Chondrocyte (in vitro differentiated cells): ENCODE data around the gene ADARB1. TPM values are rescaled to one million over a fixed set of nuclear protein-coding genes. Genes with fewer than 3 reads are reported as not detected.
"Not testable (repeated sequence)": the region's sequence is repeated elsewhere in the genome, so short reads cannot be mapped to it uniquely, and the experiment has no call there.

Experiments used
- DNase-seq: peaks from one replicate; pipeline ENCODE4 v3.0.0; 2021; ENCODE audit warnings: mixed read lengths, low spot score
- H3K27ac Mint-ChIP-seq: one replicate; pipeline ENCODE4 v1.8.0; 2021; ENCODE audit warnings: mild to moderate bottlenecking, moderate library complexity, mixed read lengths; ENCODE audit not compliant: unreplicated experiment
- H3K27me3 Mint-ChIP-seq: 2 replicates; pipeline ENCODE4 v1.8.0; 2021; ENCODE audit warnings: low read depth, mixed read lengths
- H3K36me3 Mint-ChIP-seq: 2 replicates; pipeline ENCODE4 v1.8.0; 2021; ENCODE audit warnings: low read depth, mixed read lengths
- H3K4me1 Mint-ChIP-seq: 2 replicates; pipeline ENCODE4 v1.8.0; 2021; ENCODE audit warnings: low read depth, mild to moderate bottlenecking, mixed read lengths
- H3K4me3 Mint-ChIP-seq: one replicate; pipeline ENCODE4 v1.8.0; 2021; ENCODE audit warnings: mild to moderate bottlenecking, moderate library complexity, mixed read lengths; ENCODE audit not compliant: unreplicated experiment
- H3K9me3 Mint-ChIP-seq: 2 replicates; pipeline ENCODE4 v1.8.0; 2021; ENCODE audit warnings: low read depth, mixed read lengths
- total RNA-seq: library from RNA; stranded (reverse); gene quantifications from 3 replicates; pipeline ENCODE4 v1.2.1, GENCODE V29; 2021
- TF ChIP-seq, protein P1 (sequence below): fragments of 200-600 bp; sonication (generic); IDR thresholded peaks from 2 replicates; pipeline ENCODE4 v1.5.0; 2021; ENCODE audit warnings: antibody characterized with exemption, mild to moderate bottlenecking, moderate library complexity

Gene ADARB1
- total RNA-seq, 1 donor from 2014 or later = 92.8 TPM

DNA sequence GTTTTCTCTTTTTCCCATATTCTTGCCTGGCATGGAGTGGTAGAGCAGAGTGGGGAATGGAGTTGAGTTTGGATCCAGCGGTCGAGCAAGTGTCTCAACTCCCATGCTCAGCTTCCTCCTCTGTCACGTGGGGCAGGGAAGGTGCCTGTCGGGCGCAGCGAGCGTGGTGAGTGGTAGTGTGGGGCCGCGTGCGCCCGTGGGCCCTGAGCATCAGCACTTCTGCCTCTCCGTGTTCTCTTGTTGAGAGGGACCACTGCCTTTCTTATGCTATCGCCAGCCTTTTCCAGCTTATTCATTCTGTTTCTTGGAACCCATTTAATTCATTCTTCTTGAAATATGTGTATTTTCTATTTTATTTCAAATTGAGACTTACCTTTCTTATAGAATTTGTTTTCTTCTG lies 65.1 kb downstream of the ADARB1 start:
- Mint-ChIP-seq H3K4me1 (peaks cover 61% of the 10 kb centered on the region), H3K27ac (no peak overlapping the region), H3K36me3 (peaks cover 6% of the 10 kb centered on the region), H3K27me3 (no peaks in the 10 kb centered on the region), H3K4me3 (no peak overlapping the region), H3K9me3 (no peaks in the 10 kb centered on the region)
- no peak for DNase-seq
- TF ChIP-seq, protein P1, sequence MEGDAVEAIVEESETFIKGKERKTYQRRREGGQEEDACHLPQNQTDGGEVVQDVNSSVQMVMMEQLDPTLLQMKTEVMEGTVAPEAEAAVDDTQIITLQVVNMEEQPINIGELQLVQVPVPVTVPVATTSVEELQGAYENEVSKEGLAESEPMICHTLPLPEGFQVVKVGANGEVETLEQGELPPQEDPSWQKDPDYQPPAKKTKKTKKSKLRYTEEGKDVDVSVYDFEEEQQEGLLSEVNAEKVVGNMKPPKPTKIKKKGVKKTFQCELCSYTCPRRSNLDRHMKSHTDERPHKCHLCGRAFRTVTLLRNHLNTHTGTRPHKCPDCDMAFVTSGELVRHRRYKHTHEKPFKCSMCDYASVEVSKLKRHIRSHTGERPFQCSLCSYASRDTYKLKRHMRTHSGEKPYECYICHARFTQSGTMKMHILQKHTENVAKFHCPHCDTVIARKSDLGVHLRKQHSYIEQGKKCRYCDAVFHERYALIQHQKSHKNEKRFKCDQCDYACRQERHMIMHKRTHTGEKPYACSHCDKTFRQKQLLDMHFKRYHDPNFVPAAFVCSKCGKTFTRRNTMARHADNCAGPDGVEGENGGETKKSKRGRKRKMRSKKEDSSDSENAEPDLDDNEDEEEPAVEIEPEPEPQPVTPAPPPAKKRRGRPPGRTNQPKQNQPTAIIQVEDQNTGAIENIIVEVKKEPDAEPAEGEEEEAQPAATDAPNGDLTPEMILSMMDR = no peak

DNA sequence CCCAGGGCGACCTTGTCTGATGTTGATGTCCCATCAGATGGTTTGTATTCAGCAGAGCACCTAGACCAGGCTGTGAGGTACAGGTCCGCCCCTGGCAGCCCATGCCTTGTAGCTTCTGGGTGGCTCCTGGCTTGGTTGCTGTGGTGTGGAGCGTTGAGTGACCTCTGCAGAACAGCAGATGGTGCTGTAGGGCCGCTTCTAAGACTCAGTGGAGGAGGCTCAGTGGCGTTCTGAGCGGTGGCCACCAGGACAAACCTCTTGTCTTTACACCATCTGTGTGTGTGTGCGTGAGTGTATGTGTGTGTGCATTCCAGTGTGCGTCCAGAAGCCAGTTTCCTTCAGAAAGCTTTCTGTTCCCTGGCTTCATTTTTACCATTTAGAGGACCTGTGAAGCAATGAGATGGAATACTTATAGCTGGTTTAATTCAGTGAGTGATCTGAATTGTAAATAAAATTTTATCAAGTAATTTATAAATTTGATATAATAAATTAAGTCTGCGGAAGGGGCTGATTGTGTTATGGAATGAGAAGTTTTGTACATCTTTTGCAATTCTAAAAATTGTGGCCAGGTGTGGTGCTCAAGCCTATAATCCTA lies 66.1 kb downstream of the ADARB1 start:
- H3K27ac Mint-ChIP-seq = no peak overlapping the region
- no peak for DNase-seq
- TF ChIP-seq, protein P1 = peak; percentile 95
- H3K36me3 Mint-ChIP-seq = peaks cover 12% of the 10 kb centered on the region
- no peak overlapping the region for H3K4me3 Mint-ChIP-seq
- H3K27me3 Mint-ChIP-seq = no peaks in the 10 kb centered on the region
- H3K9me3 Mint-ChIP-seq = no peaks in the 10 kb centered on the region
- H3K4me1 Mint-ChIP-seq = peaks cover 51% of the 10 kb centered on the region

DNA sequence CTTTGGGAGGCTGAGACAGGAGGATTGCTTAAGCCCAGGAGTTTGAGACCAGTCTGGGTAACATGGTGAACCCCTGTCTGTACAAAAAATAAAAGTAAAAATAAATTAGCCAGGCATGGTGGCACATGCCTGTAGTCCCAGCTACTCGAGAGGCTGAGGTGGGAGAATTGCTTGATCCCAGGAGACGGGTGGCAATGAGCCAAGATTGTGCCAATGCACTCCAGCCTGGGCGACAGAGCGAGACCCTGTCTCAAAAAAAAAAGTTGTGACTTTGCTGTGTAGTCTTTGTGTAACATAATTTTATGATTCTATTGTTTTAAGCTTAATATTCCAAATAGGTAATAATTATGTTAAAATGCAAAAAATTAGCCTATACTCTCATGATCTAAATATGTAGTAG lies 66.6 kb downstream of the ADARB1 start:
- not testable (repeated sequence) for H3K27ac Mint-ChIP-seq, H3K27me3 Mint-ChIP-seq, DNase-seq, H3K9me3 Mint-ChIP-seq, H3K4me3 Mint-ChIP-seq
- Mint-ChIP-seq H3K36me3 (peaks cover 15% of the 10 kb centered on the region), H3K4me1 (peaks cover 47% of the 10 kb centered on the region)

DNA sequence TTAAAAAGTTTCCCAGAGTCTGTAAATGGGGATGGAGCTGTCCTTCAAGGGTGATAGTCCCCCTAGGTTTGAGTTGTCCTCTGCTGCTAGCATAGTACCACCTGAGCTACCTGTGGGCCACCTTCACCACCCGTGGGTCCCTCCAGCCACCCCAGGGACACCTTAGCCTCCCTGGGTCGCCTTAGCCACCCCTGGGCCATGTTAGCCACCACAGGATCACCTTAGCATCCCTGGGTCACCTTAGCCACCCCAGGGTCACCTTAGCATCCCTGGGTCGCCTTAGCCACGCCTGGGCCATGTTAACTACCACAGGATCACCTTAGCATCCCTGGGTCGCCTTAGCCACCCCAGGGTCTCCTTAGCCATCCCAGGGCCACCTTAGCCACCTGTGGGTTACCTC lies 67.1 kb downstream of the ADARB1 start:
- H3K4me3 Mint-ChIP-seq = no peak overlapping the region

DNA sequence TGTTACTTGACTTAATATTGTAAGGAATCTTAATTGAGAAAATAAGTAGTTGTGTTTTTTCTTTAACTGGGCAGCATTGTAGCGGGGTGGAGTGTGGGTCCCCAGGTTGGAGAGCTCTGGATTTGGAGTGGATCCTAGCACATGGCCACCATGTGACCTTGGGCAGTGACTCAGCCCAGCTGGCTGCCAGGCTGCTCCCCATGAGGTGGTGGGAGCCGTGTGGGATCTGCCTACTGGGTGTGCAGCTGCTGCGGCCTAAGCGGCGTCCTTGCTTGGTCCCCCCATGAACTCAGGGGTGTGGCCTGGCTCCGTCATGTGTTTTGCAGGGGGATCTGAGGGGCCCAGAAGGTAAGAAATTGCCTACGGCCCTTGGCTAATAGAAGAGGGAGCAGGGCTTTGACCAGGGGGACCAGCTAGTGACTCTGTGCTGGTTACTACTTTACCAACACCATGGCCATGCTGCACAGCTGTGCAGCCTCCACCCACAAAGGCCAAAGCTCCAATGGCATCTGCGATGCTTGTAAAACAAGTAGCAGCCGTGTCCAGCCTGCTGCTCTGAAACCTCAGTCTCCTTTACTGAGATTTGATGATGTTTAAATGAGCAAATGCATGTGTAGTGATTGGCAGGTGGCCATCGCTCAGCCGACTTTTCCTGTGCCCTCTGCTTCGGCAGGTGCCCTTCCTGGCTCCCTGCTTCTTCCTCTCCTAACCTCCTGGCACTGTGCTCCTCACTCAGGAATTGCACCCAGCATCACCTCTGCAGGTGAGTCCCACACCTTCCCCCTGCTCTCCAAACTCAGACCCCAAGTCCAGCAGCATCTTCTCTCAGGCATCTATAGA lies 68.3 kb downstream of the ADARB1 start:
- no peak for DNase-seq
- TF ChIP-seq, protein P1 = no peak
- peaks cover 19% of the 10 kb centered on the region for H3K36me3 Mint-ChIP-seq
- H3K9me3 Mint-ChIP-seq = no peaks in the 10 kb centered on the region
- H3K27ac Mint-ChIP-seq = peak overlapping the region; percentile 88
- H3K4me3 Mint-ChIP-seq = no peak overlapping the region
- H3K4me1 Mint-ChIP-seq = peaks cover 32% of the 10 kb centered on the region
- H3K27me3 Mint-ChIP-seq = no peaks in the 10 kb centered on the region

More for the DNA sequence above, 67.1 kb downstream of the ADARB1 start:
- peaks cover 18% of the 10 kb centered on the region for H3K36me3 Mint-ChIP-seq
- TF ChIP-seq, protein P1 = no peak
- H3K27me3 Mint-ChIP-seq = no peaks in the 10 kb centered on the region
- no peak for DNase-seq
- no peaks in the 10 kb centered on the region for H3K9me3 Mint-ChIP-seq
- no peak overlapping the region for H3K27ac Mint-ChIP-seq
- peaks cover 41% of the 10 kb centered on the region for H3K4me1 Mint-ChIP-seq
